MM.1S (cell line): ENCODE data around the gene WASHC3.

Experiments
- DNase-seq: peaks from one replicate; pipeline ENCODE4 v3.0.0-alpha.2; 2015
- H2AFZ ChIP-seq: fragments of 300-600 bp; sonication (generic); 2 replicates; pipeline ENCODE4 v1.6.0; 2016; ENCODE audit warnings: antibody characterized with exemption, low read length
- H3F3A ChIP-seq: fragments of 300-600 bp; sonication (generic); 2 replicates; pipeline ENCODE4 v1.6.1; 2016; ENCODE audit warnings: mild to moderate bottlenecking, antibody characterized with exemption, low read length, moderate library complexity, mixed read lengths; ENCODE audit not compliant: insufficient read depth
- H3K27ac ChIP-seq: fragments of 300-600 bp; sonication (generic); 2 replicates; pipeline ENCODE4 v1.5.1; 2016; ENCODE audit warnings: mild to moderate bottlenecking, low read length
- H3K27me3 ChIP-seq: fragments of 300-600 bp; sonication (generic); replicated peaks from 2 replicates; pipeline ENCODE4 v1.6.0; 2016; ENCODE audit warnings: low read length; ENCODE audit not compliant: insufficient read depth
- H3K36me3 ChIP-seq: fragments of 300-600 bp; sonication (generic); replicated peaks from 2 replicates; pipeline ENCODE4 v1.6.1; 2016; ENCODE audit warnings: mild to moderate bottlenecking, low read length, mixed read lengths; ENCODE audit not compliant: insufficient read depth
- H3K4me1 ChIP-seq: fragments of 300-600 bp; sonication (generic); 2 replicates; pipeline ENCODE4 v1.6.1; 2016; ENCODE audit warnings: low read length, mixed read lengths
- H3K4me2 ChIP-seq: fragments of 300-600 bp; sonication (generic); 2 replicates; pipeline ENCODE4 v1.6.0; 2016; ENCODE audit warnings: low read depth, low read length
- H3K4me3 ChIP-seq: fragments of 300-600 bp; sonication (generic); 2 replicates; pipeline ENCODE4 v1.5.1; 2016; ENCODE audit warnings: low read length, mixed read lengths
- H3K79me2 ChIP-seq: fragments of 300-600 bp; sonication (generic); 2 replicates; pipeline ENCODE4 v1.6.1; 2016; ENCODE audit warnings: mixed run types, low read length, mixed read lengths
- H3K9ac ChIP-seq: fragments of 300-600 bp; sonication (generic); 2 replicates; pipeline ENCODE4 v1.6.1; 2016; ENCODE audit warnings: low read length, mixed read lengths
- H3K9me2 ChIP-seq: fragments of 300-600 bp; sonication (generic); replicated peaks from 2 replicates; pipeline ENCODE4 v1.6.1; 2016; ENCODE audit warnings: mild to moderate bottlenecking, low read length, mixed read lengths; ENCODE audit not compliant: insufficient read depth
- H3K9me3 ChIP-seq: fragments of 300-600 bp; sonication (generic); replicated peaks from 2 replicates; pipeline ENCODE4 v1.6.1; 2016; ENCODE audit warnings: mild to moderate bottlenecking, low read length, mixed read lengths; ENCODE audit not compliant: insufficient read depth
- H4K20me1 ChIP-seq: fragments of 300-600 bp; sonication (generic); 2 replicates; pipeline ENCODE4 v1.6.1; 2016; ENCODE audit warnings: mild to moderate bottlenecking, low read length, moderate library complexity, mixed read lengths; ENCODE audit not compliant: insufficient read depth
- EZH2 ChIP-seq: fragments of 300-600 bp; sonication (generic); optimal IDR thresholded peaks from 2 replicates; pipeline ENCODE3; 2017; ENCODE audit warnings: low read depth, mild to moderate bottlenecking, antibody characterized with exemption, low read length, mixed read lengths
- EZH2phosphoT487 ChIP-seq: fragments of 300-600 bp; sonication (generic); IDR thresholded peaks from 2 replicates; pipeline ENCODE4 v1.6.1; 2018; ENCODE audit warnings: antibody characterized with exemption, low read length
- TF ChIP-seq, protein P1 (sequence below): fragments of 300-600 bp; sonication (generic); IDR thresholded peaks from 2 replicates; pipeline ENCODE4 v1.5.1; 2016; ENCODE audit warnings: antibody characterized with exemption, low read length, mixed read lengths

The WASHC3 gene

DNA sequence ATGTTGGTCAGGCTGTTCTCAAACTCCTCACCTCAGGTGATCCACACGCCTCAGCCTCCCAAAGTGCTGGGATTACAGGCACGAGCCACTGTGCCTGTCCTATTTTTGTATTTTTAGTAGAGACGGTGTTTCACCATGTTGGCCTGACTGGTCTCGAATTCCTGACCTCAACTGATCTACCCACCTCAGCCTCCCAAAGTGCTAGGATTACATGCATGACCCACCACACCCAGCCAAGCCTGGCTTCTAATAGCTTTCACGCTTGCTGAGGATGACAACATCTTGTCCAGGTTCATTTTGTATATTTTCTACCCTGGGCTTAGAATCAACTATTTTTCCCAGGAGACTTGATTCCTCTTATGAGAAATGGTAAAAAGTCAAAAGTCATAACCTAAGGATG lies 64.7 kb downstream of the WASHC3 start:
- H3K27me3 ChIP-seq: no peaks in the 10 kb centered on the region
- H3K9ac ChIP-seq: no peak overlapping the region
- no peaks in the 10 kb centered on the region for H3K9me2 ChIP-seq
- H4K20me1 ChIP-seq: no peaks in the 10 kb centered on the region
- no peaks in the 10 kb centered on the region for H3K36me3 ChIP-seq
- H2AFZ ChIP-seq: no peak overlapping the region
- no peak overlapping the region for H3K4me2 ChIP-seq
- no peaks in the 10 kb centered on the region for H3K79me2 ChIP-seq
- no peak overlapping the region for H3K4me3 ChIP-seq
- H3K4me1 ChIP-seq: no peaks in the 10 kb centered on the region
- no peak for DNase-seq
- TF ChIP-seq, protein P1, sequence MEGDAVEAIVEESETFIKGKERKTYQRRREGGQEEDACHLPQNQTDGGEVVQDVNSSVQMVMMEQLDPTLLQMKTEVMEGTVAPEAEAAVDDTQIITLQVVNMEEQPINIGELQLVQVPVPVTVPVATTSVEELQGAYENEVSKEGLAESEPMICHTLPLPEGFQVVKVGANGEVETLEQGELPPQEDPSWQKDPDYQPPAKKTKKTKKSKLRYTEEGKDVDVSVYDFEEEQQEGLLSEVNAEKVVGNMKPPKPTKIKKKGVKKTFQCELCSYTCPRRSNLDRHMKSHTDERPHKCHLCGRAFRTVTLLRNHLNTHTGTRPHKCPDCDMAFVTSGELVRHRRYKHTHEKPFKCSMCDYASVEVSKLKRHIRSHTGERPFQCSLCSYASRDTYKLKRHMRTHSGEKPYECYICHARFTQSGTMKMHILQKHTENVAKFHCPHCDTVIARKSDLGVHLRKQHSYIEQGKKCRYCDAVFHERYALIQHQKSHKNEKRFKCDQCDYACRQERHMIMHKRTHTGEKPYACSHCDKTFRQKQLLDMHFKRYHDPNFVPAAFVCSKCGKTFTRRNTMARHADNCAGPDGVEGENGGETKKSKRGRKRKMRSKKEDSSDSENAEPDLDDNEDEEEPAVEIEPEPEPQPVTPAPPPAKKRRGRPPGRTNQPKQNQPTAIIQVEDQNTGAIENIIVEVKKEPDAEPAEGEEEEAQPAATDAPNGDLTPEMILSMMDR: no peak
- TF ChIP-seq EZH2 (no peak), EZH2phosphoT487 (no peak)
- no peaks in the 10 kb centered on the region for H3K9me3 ChIP-seq
- H3K27ac ChIP-seq: no peak overlapping the region
- no peaks in the 10 kb centered on the region for H3F3A ChIP-seq

DNA sequence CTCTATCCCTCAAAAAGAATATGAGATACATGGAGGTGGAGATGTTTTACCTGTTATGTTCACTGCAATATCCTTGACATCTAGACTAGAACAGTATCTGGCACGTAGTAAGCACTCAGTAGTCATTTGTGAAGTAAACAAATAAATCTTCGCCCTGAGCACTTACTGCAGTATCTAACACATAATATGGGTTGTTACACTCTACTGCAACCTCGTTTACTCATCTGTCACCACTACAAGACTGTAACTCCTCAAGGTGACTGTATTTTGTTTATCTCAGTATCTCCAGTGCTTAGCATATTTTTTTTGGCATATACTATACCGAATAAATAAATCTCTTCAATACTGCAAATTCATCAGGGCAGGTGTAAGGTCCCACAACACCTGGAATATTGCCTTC lies 66.1 kb downstream of the WASHC3 start:
- H3K27ac ChIP-seq: no peak overlapping the region
- no peaks in the 10 kb centered on the region for H4K20me1 ChIP-seq
- no peak overlapping the region for H2AFZ ChIP-seq
- no peaks in the 10 kb centered on the region for H3F3A ChIP-seq
- H3K4me3 ChIP-seq: no peak overlapping the region
- TF ChIP-seq EZH2phosphoT487 (no peak), EZH2 (no peak)
- TF ChIP-seq, protein P1: no peak
- no peaks in the 10 kb centered on the region for H3K9me3 ChIP-seq
- no peaks in the 10 kb centered on the region for H3K79me2 ChIP-seq
- DNase-seq: no peak
- H3K9me2 ChIP-seq: no peaks in the 10 kb centered on the region
- no peak overlapping the region for H3K4me2 ChIP-seq
- no peaks in the 10 kb centered on the region for H3K4me1 ChIP-seq
- no peaks in the 10 kb centered on the region for H3K27me3 ChIP-seq
- H3K9ac ChIP-seq: no peak overlapping the region
- H3K36me3 ChIP-seq: no peaks in the 10 kb centered on the region

DNA sequence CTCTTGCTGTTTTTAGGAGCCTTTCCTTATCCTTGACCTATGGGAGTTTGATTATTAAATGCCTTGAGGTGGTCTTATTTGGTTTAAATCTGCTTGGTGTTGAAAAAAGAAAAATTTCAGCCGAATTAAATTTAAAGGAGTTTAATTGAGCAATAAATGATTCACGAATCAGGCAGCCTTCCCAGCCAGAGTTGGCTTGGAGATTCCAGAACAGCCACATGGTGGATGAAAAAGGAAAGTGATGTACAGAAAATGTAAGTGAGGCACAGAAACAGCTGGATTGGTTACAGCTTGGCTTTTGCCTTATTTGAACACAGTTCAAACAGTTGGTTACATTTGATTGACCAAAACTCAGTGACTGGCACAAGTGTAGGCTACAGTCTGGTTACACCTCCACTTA lies 69.7 kb downstream of the WASHC3 start:
- Histone ChIP-seq H3K4me2 (no peak overlapping the region), H3K27ac (no peak overlapping the region), H3F3A (no peaks in the 10 kb centered on the region), H4K20me1 (no peaks in the 10 kb centered on the region), H3K4me3 (no peak overlapping the region), H2AFZ (no peak overlapping the region), H3K9me2 (no peaks in the 10 kb centered on the region), H3K9me3 (no peaks in the 10 kb centered on the region), H3K27me3 (no peaks in the 10 kb centered on the region), H3K4me1 (no peaks in the 10 kb centered on the region), H3K36me3 (no peaks in the 10 kb centered on the region), H3K9ac (no peak overlapping the region), H3K79me2 (no peaks in the 10 kb centered on the region)
- DNase-seq: no peak
- TF ChIP-seq EZH2phosphoT487 (no peak), EZH2 (no peak)
- TF ChIP-seq, protein P1: no peak
